Panc1 (cell line): ENCODE measurements around the gene TMEM240.

Experiments used
- POLR2AphosphoS5 ChIP-seq: IDR thresholded peaks from 2 replicates; pipeline ENCODE4 v1.6.1; 2012; ENCODE audit warnings: mild to moderate bottlenecking, low read depth, low read length, moderate library complexity
- REST ChIP-seq, 2 experiments: IDR thresholded peaks; 2 replicates each; pipeline ENCODE4 v1.6.1; 2011 to 2012; ENCODE audit warnings: low read depth in 2 of 2, control low read depth in 1 of 2, low read length in 1 of 2, mild to moderate bottlenecking in 1 of 2, moderate library complexity in 1 of 2; ENCODE audit not compliant: insufficient read depth in 1 of 2
- SIN3A ChIP-seq: IDR thresholded peaks from 2 replicates; pipeline ENCODE4 v1.6.1; 2012; ENCODE audit warnings: low read depth, mild to moderate bottlenecking, low read length, moderate library complexity, borderline replicate concordance; ENCODE audit not compliant: insufficient read depth
- TCF7L2 ChIP-seq: IDR thresholded peaks from 2 replicates; pipeline ENCODE4 v1.6.1; 2011; ENCODE audit warnings: mild to moderate bottlenecking, low read depth, low read length, inconsistent platforms
- TF ChIP-seq, protein P1 (sequence below): fragments of 450-650 bp; IDR thresholded peaks from 2 replicates; pipeline ENCODE4 v1.5.1; 2017; ENCODE audit warnings: mild to moderate bottlenecking

DNA sequence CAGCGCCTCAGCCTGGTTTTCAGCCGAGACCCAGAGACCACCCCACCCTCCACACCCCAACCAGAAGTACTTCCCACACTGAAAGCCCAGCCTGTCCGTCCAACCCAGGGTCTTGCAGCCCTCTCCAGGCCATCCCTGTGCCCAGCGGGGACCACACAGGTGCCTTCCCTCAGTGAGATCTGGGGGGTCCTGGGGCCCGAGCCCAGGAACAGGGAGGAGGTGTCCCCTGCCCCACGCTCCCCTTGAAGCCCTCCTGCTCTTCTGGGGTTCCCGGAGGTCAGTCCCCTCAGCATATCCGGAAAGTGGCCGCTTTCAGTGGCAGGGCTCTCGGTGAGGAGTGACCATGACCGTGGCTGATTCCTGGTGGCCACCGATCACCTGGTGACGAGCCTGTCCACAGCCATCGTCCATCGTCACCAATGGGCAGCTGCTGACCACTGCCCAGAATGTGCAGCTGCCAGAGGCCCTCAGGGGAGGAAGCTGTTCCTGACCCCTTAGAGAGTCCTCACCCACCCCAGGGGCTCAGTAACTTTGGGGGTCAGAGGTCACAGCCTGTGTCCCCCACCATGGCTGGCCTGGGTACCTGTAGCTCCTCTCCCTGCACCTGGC, 3.4 kb downstream of the TMEM240 start:
- TF ChIP-seq, protein P1, sequence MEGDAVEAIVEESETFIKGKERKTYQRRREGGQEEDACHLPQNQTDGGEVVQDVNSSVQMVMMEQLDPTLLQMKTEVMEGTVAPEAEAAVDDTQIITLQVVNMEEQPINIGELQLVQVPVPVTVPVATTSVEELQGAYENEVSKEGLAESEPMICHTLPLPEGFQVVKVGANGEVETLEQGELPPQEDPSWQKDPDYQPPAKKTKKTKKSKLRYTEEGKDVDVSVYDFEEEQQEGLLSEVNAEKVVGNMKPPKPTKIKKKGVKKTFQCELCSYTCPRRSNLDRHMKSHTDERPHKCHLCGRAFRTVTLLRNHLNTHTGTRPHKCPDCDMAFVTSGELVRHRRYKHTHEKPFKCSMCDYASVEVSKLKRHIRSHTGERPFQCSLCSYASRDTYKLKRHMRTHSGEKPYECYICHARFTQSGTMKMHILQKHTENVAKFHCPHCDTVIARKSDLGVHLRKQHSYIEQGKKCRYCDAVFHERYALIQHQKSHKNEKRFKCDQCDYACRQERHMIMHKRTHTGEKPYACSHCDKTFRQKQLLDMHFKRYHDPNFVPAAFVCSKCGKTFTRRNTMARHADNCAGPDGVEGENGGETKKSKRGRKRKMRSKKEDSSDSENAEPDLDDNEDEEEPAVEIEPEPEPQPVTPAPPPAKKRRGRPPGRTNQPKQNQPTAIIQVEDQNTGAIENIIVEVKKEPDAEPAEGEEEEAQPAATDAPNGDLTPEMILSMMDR, result no peak
- TF ChIP-seq POLR2AphosphoS5, result no peak
- no peak for TF ChIP-seq REST (IDR thresholded peaks at IDR 0.05; ENCODE audit: insufficient read depth in 1 of 2, low read depth in 2 of 2, low read length in 1 of 2)
- TF ChIP-seq TCF7L2, result no peak
- TF ChIP-seq SIN3A, result no peak
